Neutrophil (primary cell): ENCODE results near the gene RBM18.

ENCODE experiments used
- H3K27ac ChIP-seq: fragments of 200-600 bp; sonication (generic); 2 replicates; pipeline ENCODE4 v1.5.1; 2016; ENCODE audit warnings: mild to moderate bottlenecking, moderate library complexity
- H3K27me3 ChIP-seq: fragments of 200-600 bp; sonication (generic); 2 replicates; pipeline ENCODE4 v1.6.0; 2016; ENCODE audit warnings: mild to moderate bottlenecking
- H3K36me3 ChIP-seq: fragments of 200-600 bp; sonication (generic); 2 replicates; pipeline ENCODE4 v1.5.1; 2017
- H3K4me1 ChIP-seq, 2 experiments: fragments of 200-600 bp in 1 of 2; sonication (generic) in 1 of 2; 1 replicate in 1 of 2; 2 replicates in 1 of 2; pipeline versions ENCODE4 v1.5.1 to v1.6.1; 2013 to 2016; ENCODE audit warnings: low read depth in 1 of 2, low read length in 1 of 2, mild to moderate bottlenecking in 1 of 2, moderate library complexity in 1 of 2; ENCODE audit not compliant: control insufficient read depth in 1 of 2, insufficient read depth in 1 of 2
- H3K4me3 ChIP-seq, 2 experiments: fragments of 200-600 bp in 1 of 2; sonication (generic) in 1 of 2; 1 replicate in 1 of 2; 2 replicates in 1 of 2; pipeline ENCODE4 v1.5.1; 2013 to 2016; ENCODE audit warnings: low read depth in 1 of 2, low read length in 1 of 2, mild to moderate bottlenecking in 1 of 2, moderate library complexity in 1 of 2
- H3K9me3 ChIP-seq: fragments of 200-600 bp; sonication (generic); 2 replicates; pipeline ENCODE4 v1.5.1; 2016
- TF ChIP-seq, protein P1 (sequence below): fragments of 200-600 bp; sonication (generic); IDR thresholded peaks from 2 replicates; pipeline ENCODE4 v1.5.1; 2016; ENCODE audit warnings: antibody characterized with exemption

The RBM18 gene, protein sequence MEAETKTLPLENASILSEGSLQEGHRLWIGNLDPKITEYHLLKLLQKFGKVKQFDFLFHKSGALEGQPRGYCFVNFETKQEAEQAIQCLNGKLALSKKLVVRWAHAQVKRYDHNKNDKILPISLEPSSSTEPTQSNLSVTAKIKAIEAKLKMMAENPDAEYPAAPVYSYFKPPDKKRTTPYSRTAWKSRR

DNA sequence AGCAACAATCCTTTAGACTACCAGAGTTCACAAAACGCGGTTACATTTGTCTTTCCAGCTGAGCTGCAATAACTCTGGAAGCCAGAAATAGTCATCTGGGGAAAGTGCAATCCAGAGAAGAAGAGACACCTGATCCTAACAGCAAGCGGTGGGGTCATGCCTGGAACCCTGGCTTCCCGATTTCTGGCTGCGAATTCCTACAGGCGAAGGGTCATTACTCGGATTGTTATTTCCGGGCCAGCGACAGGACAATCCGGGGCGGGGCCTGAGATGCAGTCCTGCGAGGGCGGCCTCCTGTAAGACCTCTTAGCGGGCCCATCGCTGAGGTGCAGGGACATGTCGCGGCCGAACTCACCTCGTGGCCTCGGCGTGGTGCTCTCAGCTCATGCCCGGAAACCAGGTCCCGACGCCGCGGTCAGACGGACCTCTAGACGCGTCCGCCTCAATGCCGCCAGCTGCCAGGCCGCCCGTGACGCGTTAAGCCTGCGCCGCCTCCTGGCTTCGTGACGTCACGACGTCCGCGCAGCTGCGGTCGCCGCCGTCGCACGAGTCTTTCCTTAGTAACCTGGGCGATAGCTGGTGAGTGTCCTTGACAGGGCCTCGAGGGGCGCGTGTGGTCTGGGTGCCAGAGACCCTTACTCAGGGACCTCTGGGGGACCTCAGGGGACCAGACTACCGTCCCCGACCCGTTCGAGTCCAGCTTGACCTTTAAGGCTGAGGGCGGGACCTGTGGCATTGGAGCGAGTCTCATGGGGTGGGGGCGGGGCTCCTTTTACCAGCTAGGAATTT is at the start of gene RBM18, which contains the start of gene MRRF:
Gene RBM18 (minus strand): TSS at position 481 of the 789 bp plus-strand sequence. CDS start 3,348 bp downstream, outside the sequence.
Gene MRRF (plus strand): TSS at position 523 of the 789 bp plus-strand sequence. CDS start 6,010 bp downstream, outside the sequence.
- Histone ChIP-seq H3K4me3 (peak within 1 kb of the TSS; percentile 83 to 91), H3K27ac (peak within 1 kb of the TSS; percentile 90), H3K36me3 (peaks cover 20% of the 10 kb centered on the region), H3K27me3 (no peaks in the 10 kb centered on the region), H3K9me3 (no peaks in the 10 kb centered on the region), H3K4me1 (peaks cover 22 to 25% of the 10 kb centered on the region in 2 experiments)
- TF ChIP-seq, protein P1, sequence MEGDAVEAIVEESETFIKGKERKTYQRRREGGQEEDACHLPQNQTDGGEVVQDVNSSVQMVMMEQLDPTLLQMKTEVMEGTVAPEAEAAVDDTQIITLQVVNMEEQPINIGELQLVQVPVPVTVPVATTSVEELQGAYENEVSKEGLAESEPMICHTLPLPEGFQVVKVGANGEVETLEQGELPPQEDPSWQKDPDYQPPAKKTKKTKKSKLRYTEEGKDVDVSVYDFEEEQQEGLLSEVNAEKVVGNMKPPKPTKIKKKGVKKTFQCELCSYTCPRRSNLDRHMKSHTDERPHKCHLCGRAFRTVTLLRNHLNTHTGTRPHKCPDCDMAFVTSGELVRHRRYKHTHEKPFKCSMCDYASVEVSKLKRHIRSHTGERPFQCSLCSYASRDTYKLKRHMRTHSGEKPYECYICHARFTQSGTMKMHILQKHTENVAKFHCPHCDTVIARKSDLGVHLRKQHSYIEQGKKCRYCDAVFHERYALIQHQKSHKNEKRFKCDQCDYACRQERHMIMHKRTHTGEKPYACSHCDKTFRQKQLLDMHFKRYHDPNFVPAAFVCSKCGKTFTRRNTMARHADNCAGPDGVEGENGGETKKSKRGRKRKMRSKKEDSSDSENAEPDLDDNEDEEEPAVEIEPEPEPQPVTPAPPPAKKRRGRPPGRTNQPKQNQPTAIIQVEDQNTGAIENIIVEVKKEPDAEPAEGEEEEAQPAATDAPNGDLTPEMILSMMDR: peak; percentile 40

GRCh38 chr9:122314165-122314564 is 49.5 kb upstream of the RBM18 start:
- Histone ChIP-seq H3K27me3 (no peaks in the 10 kb centered on the region), H3K27ac (no peak overlapping the region), H3K36me3 (peaks cover 35% of the 10 kb centered on the region), H3K4me1 (no peaks in the 10 kb centered on the region), H3K9me3 (no peaks in the 10 kb centered on the region), H3K4me3 (no peak overlapping the region)
- TF ChIP-seq, protein P1: no peak

DNA sequence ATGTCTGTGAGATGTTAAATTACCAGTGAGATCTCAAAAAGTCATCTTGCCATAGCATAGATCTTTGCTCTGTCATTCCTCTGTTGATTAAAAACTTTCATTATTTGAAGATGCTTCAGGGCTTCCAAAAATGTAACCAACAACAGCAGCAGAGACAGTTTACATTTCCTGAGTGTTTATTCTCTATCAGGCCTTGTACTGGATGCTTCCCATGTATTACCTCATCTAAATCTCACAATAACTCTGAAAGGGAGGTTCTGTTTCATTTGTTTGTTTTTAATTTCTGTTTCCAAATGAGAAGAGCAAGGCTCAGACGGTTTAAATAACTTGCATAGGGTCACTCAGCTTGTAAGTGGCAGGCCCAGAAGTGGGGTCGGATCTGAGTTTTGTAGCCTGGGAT is 45.2 kb upstream of the RBM18 start:
- TF ChIP-seq, protein P1: no peak
- H3K36me3 ChIP-seq: peaks cover 27% of the 10 kb centered on the region
- no peak overlapping the region for H3K4me3 ChIP-seq
- no peaks in the 10 kb centered on the region for H3K9me3 ChIP-seq
- H3K27me3 ChIP-seq: no peaks in the 10 kb centered on the region
- H3K4me1 ChIP-seq: no peaks in the 10 kb centered on the region
- H3K27ac ChIP-seq: no peak overlapping the region

GRCh38 chr9:122307925-122308324 is 43.3 kb upstream of the RBM18 start:
- TF ChIP-seq, protein P1: no peak

GRCh38 chr9:122307061-122307460 is 42.4 kb upstream of the RBM18 start:
- Histone ChIP-seq H3K4me3 (no peak overlapping the region), H3K4me1 (peaks cover 11 to 16% of the 10 kb centered on the region in 2 experiments), H3K27me3 (no peaks in the 10 kb centered on the region), H3K9me3 (no peaks in the 10 kb centered on the region), H3K27ac (no peak overlapping the region), H3K36me3 (peaks cover 8% of the 10 kb centered on the region)
- TF ChIP-seq, protein P1: no peak

More at GRCh38 chr9:122307925-122308324, 43.3 kb upstream of the RBM18 start:
- Histone ChIP-seq H3K27me3 (no peaks in the 10 kb centered on the region), H3K4me3 (no peak overlapping the region), H3K4me1 (peaks cover 11 to 16% of the 10 kb centered on the region in 2 experiments), H3K36me3 (peaks cover 8% of the 10 kb centered on the region), H3K9me3 (no peaks in the 10 kb centered on the region), H3K27ac (no peak overlapping the region)
